GM21737 (cell line): ENCODE data around the gene GRIK4.

Experiments
- ATAC-seq: cut with Tn5 transposase; IDR thresholded peaks from one replicate; pipeline ENCODE4 v1.9.1; 2021; ENCODE audit warnings: mild to moderate bottlenecking, moderate library complexity; ENCODE audit not compliant: unreplicated experiment

Gene GRIK4

DNA sequence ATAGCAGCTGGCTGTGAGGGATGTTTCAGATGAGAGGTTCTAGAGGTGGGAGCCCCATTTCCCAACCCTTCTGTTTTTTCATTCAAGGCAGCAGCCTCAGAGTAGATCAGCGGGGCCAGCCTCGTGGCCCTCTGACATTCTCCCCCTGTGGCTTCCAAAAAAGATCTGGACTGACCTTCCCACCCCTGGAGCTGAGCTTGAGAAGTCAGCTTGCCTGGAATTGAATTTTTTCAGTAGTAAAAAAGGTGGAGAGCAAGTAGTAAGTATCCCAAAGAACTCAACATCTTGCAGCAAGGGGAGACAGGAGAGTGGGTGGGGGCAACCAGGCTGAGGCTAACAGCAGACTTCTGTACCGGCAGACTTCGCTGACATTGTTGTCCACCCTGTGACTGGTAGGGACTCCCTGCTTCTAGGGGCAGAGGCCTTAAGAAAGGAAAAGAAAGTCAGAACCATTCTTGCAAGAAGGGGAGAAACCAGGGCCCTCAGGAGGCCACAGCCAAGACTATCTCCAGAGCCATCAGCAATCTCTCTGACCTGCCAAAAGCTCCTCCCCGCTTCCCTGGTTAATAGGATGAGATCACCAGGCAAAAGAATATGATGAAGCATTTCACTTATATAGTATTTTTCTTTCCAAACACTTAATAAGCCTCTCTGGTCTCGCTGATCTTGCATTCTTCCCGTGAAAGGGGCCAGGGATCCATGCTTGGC lies 2.0 kb upstream of the GRIK4 start:
- no peak for ATAC-seq

GRCh38 chr11:120510406-120511115 lies 987 bp upstream of the GRIK4 start:
- no peak for ATAC-seq

DNA sequence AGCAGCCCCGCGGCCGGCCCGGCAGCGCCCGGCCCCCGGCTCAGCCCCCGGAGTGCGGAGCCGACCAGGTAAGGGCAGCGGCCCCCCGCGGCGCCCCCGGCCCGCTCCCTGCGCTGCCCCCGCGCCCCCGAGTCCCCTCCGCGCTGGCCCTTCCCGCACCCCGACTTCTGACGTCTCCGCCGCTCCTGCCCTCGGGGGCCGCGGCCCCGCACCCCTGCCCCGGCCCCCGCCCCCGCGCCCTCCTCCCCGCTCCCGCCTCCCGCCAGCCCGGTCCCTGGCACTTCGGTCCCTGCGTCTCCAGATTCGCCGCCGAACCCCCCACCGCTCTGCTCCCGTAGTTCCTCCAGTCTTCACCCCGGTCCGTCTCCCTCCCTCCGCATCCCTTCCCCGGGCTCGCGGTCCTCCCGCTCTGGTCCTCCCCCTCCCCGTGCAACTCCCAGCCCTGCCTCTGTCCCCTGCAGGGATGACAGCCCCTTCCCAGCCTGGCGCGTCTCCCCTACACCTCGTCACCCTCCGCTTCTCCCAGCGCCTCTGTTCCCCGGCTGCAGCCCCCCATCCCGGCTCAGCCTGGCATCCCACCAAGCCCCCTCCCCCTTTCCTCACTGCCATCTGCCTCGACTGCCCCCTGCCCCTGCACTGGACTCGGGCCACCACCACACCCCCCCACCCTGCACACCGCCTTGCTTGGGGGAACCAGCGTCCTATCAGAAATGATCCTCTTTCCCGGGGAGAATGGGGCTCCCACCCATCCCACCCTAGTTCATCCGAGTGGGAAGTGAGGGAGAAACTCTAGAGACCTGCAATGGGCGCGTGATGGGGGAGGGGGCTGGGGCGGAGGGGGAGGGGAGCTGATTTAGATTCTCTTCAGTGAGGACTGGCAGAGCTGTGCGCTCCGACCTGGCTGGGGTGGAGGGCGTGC lies 531 bp downstream of the GRIK4 start:
- no peak for ATAC-seq

DNA sequence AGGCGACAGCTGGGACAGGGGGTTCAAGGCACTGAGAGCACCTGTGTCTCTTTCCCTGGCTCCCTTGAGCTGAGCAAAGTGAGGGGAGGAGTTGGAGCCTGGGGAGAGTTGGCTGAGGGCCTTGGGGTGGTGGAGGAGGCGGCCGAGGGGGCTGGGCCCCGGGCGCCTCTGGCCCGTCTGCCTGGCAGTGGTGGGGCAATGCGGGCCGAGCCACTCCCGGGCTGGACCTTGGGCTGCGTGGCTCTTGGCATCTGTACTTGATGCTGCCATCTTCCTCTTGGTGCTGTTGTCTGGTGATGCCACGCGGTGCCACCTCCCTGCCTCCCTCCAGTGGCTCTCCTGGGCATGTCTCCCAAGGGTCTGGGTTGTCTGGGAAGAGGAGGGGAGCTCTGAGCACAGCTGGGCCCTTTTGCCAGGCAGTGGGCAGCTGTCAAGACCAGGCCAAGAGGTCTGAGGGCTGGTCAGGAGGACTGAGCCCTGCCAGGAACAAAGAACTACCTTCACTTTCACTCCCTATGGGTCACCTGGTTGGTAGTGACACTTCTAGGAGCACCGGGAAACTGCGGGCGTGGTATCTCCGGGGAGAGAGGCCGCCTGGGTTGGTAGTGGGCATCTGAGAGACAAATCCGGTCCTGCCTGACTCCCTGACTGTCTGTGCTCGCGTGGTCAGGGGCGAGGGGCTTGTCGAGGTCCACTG lies 1.3 kb downstream of the GRIK4 start:
- no peak for ATAC-seq

GRCh38 chr11:120513436-120514315 lies 2.1 kb downstream of the GRIK4 start:
- no peak for ATAC-seq

- no peak for ATAC-seq
Observed at GRCh38 chr11:120514541-120515121, 3.1 kb downstream of the GRIK4 start.

GRCh38 chr11:120515186-120515723 lies 3.7 kb downstream of the GRIK4 start:
- ATAC-seq, result no peak

DNA sequence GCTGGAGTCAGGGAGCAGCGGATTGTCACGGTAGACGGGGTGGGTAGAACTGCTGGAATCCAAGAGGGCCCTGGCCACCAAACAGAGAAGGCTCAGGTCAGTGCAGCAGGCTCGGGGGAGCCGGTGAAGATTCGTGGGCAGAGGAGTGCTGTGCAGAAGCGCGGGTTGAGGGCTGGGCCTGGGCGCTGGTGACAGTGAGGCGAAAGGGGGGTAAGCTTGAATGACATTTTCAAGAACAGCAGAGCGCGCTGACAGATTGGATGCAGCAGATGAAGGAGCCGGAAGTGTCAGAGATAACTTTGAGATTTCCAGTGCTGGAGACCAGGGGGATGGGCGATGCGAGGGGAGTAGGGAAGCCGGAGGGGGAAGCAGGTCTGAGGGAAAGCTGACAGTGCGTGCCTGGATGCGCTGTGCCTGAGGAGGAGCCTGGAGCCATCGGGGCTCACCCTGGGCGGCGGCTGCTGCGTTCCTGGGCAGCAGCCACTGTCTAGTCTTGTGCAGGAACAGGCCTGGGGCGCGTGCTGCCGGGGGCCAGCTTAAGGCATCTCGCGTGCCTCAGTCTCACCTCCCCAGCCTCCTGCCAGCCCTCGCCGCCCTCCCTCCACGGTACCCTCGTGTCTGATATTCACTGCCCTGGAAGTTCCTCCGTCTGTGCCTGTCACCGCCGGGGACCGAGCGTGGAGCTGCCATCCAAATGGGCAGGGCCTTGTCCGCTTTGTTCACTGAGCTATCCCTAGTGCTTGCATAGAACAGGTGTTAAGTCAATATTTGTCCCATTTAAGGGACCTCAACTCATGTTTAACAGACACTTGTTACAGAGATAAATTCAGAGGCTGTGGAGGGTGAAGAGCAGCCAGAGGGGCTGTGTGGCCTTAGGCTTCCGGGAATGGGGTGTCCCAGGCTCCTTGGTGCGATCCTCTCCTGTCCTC lies 5.2 kb downstream of the GRIK4 start:
- no peak for ATAC-seq

DNA sequence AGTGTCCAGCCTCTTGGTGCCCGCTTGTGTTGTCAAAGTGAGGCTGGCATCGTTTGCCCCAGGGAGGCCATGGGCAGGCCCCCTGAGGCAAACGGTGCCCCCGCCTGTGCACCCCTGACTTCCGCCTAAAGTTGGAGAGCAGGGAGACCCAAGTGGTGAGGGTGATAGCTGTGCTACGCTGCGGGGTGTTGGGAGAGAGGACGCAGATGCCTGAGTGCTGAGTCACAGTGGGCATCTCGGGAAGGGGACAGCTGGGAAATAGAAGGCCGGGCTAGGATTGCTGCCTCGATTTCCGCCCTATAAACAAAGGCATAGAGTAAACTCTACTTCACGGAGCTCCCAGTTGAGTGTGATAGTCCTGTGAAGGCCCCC lies 5.8 kb downstream of the GRIK4 start:
- ATAC-seq, result no peak

DNA sequence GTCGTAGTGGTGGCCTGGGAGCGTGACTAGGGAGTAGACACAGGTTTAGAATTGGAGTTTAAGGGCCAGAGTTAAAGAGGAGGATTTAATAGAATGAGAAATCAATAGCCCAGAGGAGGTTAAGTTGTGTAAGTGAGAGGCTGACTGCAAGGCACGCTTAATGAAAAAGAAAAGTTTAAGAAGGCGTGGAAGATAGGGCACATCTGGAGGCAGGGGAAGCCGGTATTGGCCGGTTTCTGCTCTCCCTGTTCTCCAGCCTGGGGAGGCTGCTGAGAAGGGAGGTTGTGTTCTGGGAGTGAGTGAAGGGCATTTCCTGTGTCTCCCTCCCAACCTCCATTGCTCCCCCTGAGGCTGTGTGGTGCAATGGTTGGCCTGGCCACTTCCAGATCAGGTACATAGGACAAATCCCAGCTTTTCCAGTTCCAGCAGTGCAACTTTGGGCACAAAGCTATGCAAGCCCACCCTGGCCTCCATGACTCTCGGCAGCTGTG lies 6.3 kb downstream of the GRIK4 start:
- no peak for ATAC-seq

DNA sequence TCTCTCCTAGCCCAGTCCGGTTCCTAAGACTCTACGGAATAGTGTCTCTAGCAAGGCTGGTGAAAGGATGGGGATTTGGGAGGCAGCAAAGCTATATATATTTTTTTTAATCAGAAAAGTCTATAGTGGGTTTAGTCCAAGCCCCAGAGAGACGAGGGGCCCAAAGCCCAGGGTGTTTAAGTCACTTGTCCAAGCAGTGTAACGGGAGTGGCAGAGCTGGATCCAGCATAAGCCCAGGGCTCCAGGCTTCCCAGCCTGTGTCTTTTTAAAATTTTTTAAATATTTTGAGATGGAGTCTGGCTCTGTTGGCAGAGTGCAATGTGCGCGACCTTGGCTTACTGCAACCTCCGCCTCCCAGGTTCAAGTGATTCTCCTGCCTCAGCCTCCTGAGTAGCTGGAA lies 6.8 kb downstream of the GRIK4 start:
- no peak for ATAC-seq

DNA sequence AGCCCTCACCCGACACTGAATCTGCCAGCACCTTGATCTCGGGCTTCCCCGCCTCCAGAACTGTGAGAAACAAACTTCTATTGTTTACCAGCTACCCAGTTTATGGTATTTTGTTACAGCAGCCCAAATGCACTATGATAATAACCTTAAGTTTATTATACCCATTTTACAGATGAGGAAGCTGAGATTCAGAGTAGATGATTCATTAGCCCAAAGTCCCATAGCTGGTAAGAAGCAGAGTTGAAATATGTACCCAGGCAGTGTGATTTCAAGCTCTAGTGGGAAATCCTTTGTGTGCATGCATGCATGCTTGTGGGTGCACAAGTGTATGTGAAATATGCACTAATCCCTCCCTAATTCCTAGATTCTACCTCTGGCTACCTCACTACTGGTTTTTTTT lies 7.9 kb downstream of the GRIK4 start:
- no peak for ATAC-seq

DNA sequence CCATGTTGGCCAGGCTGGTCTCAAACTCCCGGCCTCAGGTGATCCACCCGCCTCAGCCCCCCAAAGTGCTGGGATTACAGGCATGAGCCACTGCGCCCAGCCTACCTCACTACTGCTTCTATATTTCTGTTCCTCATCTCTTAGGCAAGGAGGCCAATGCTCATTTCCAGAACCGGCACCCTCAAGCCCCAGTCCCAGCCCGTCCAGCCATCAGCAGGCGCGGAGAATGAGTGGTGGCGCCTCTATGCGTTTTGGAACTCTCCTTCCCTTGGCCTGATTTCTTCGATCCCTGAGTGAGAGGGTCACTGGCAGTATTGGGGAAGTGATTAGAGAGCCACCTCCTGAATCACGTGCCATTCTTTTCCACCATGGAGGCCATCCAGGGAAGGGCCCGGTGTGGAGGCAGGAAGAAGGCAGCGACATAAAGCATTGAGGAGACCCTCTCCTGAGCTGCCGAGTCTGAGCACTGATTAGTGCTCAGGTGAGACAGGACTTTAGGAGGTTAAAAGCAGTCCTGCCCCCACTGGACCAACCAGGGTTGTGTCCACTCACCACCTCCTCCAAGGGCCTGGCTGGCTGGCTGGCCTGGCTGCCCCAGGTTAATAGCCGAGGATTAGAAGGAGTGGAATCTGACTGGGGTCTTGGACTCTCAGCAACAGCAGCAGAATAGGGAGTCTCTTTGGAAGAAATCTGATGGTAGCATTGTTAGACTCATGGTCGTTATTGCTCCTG lies 8.7 kb downstream of the GRIK4 start:
- no peak for ATAC-seq

- ATAC-seq, result no peak
Observed at GRCh38 chr11:120521176-120521575, 9.6 kb downstream of the GRIK4 start.

DNA sequence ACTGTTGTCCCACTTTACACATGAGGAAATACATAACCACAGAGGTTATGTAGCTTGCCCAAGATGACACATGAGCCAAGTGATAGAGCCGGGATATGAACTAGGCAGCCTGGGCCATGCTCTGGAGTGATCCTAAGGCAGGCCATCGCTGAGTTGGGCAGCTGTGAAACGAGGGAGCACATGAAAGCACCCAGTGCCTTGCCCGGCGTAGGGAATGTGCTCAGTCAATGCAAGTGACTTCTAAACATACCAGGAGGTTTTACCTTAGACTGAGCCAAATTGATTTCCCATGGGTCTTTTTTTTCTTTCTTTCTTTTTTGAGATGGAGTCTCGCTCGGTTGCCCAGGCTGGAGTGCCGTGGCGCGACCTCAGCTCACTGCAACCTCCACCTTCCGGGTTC lies 10.5 kb downstream of the GRIK4 start:
- ATAC-seq, result no peak

DNA sequence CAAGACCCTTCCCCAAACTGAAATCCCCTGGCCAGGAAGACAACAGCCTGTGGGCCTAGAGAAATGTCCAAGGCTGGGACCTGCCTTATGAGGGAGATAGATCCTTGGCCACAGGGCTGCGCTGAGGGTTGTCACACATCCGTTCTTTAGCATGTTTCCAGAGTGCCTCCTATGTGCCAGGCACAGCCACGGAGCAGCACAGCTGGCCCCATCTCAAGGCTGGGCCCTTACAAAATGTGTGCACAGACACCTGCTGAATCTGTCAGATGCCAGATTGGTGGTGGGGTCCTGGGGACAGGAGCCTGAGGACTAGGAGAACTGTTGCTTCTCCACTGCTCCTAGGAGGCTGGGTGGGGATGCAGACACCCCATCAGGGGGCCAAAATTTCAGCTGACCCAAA lies 11.2 kb downstream of the GRIK4 start:
- no peak for ATAC-seq

GRCh38 chr11:120523196-120523595 lies 11.6 kb downstream of the GRIK4 start:
- ATAC-seq, result no peak
